Measurements from ENCODE around the gene NEU3. TPM values are rescaled to one million over a fixed set of nuclear protein-coding genes. Genes with fewer than 3 reads are reported as not detected.
A peak's percentile ranks its signal among the peaks of the same experiment; 100 is the strongest.
"Not testable (repeated sequence)": the region's sequence is repeated elsewhere in the genome, so short reads cannot be mapped to it uniquely, and the experiment has no call there.

NEU3 gene
- total RNA-seq, 1 donor from 2014 or later: 4.5 TPM

GRCh38 chr11:75023446-75024067, 34.8 kb downstream of the NEU3 start:
- no peak for DNase-seq (ENCODE audit: missing footprints)
- no peak for ATAC-seq
- intact Hi-C loops (cut with DNase I): loop anchor here (2.0 kb wide), 1 partner anchor 225 kb away; no protein-coding TSS in a partner anchor

GRCh38 chr11:75024068-75024449, 35.3 kb downstream of the NEU3 start:
- intact Hi-C loops (cut with DNase I): no loop called here
- no peak for ATAC-seq

GRCh38 chr11:75024764-75025211, 36.1 kb downstream of the NEU3 start:
- intact Hi-C loops (cut with DNase I): no loop called here

More at GRCh38 chr11:75024068-75024449, 35.3 kb downstream of the NEU3 start:
- no peak for DNase-seq (ENCODE audit: missing footprints)

GRCh38 chr11:75025561-75025960, 36.8 kb downstream of the NEU3 start:
- DNase-seq (ENCODE audit: missing footprints) (no peak), ATAC-seq (no peak)
- intact Hi-C loops (cut with DNase I): no loop called here

More at GRCh38 chr11:75024764-75025211, 36.1 kb downstream of the NEU3 start:
- ATAC-seq (no peak), DNase-seq (ENCODE audit: missing footprints) (no peak)

GRCh38 chr11:75028321-75028720, 39.6 kb downstream of the NEU3 start:
- DNase-seq (ENCODE audit: missing footprints) (no peak), ATAC-seq (no peak)
- intact Hi-C loops (cut with DNase I): no loop called here

GRCh38 chr11:75028724-75029123, 40.0 kb downstream of the NEU3 start:
- intact Hi-C loops (cut with DNase I): no loop called here
- ATAC-seq (no peak), DNase-seq (ENCODE audit: missing footprints) (no peak)

- ATAC-seq (no peak), DNase-seq (ENCODE audit: missing footprints) (no peak)
- intact Hi-C loops (cut with DNase I): no loop called here
These were observed 41.3 kb downstream of the NEU3 start for GRCh38 chr11:75029836-75030631.

GRCh38 chr11:75031224-75031753, 42.6 kb downstream of the NEU3 start:
- ATAC-seq (no peak), DNase-seq (ENCODE audit: missing footprints) (no peak)
- intact Hi-C loops (cut with DNase I): loop anchor here (1.0 kb wide), 1 partner anchor 102 kb away; no protein-coding TSS in a partner anchor

- ATAC-seq: peak; percentile 51
- intact Hi-C loops (cut with DNase I): loop anchor here (1.0 kb wide), 1 partner anchor 103 kb away; no protein-coding TSS in a partner anchor
- peak; percentile 82 for DNase-seq (ENCODE audit: missing footprints)
These were observed 43.2 kb downstream of the NEU3 start for GRCh38 chr11:75031771-75032549.

GRCh38 chr11:75032550-75032935, 43.8 kb downstream of the NEU3 start:
- ATAC-seq (no peak), DNase-seq (ENCODE audit: missing footprints) (no peak)
- intact Hi-C loops (cut with DNase I): no loop called here

- intact Hi-C loops (cut with DNase I): no loop called here
- DNase-seq (ENCODE audit: missing footprints): no peak
- ATAC-seq: no peak
These were observed 45.2 kb downstream of the NEU3 start for GRCh38 chr11:75033916-75034315.

GRCh38 chr11:75035256-75035655, 46.5 kb downstream of the NEU3 start:
- ATAC-seq (no peak), DNase-seq (ENCODE audit: missing footprints) (no peak)
- intact Hi-C loops (cut with DNase I): no loop called here

GRCh38 chr11:75035911-75036565, 47.3 kb downstream of the NEU3 start:
- intact Hi-C loops (cut with DNase I): no loop called here
- DNase-seq (ENCODE audit: missing footprints) (no peak), ATAC-seq (peak; percentile 10)

- intact Hi-C loops (cut with DNase I): no loop called here
- no peak for ATAC-seq
- DNase-seq (ENCODE audit: missing footprints): no peak
These were observed 51.5 kb downstream of the NEU3 start for GRCh38 chr11:75040167-75040770.

GRCh38 chr11:75041263-75041662, 52.5 kb downstream of the NEU3 start:
- intact Hi-C loops (cut with DNase I): no loop called here
- no peak for DNase-seq (ENCODE audit: missing footprints)
- ATAC-seq: no peak

- ATAC-seq; intact Hi-C loops (cut with DNase I); DNase-seq (ENCODE audit: missing footprints): not testable (repeated sequence)
These were observed 53.1 kb downstream of the NEU3 start for GRCh38 chr11:75041821-75042220.

GRCh38 chr11:75044381-75045170, 55.8 kb downstream of the NEU3 start:
- intact Hi-C loops (cut with DNase I); DNase-seq (ENCODE audit: missing footprints); ATAC-seq: not testable (repeated sequence)

Data from Right ventricle myocardium inferior (tissue), 1 donor.